Liver (tissue), 9 donors: Measurements from ENCODE around the gene EDA. TPM values are rescaled to one million over a fixed set of nuclear protein-coding genes. Genes with fewer than 3 reads are reported as not detected.

Source experiments
- DNase-seq: peaks from one replicate; pipeline ENCODE4 v3.0.0-alpha.2; 2017; ENCODE audit warnings: low spot score
- H3K27ac ChIP-seq, 2 donors: one replicate each; pipeline ENCODE4 v1.7.0; 2013; ENCODE audit warnings: inconsistent platforms in 2 of 2, low read length in 2 of 2, control low read depth in 1 of 2, low read depth in 1 of 2, mild to moderate bottlenecking in 1 of 2
- H3K27me3 ChIP-seq, 4 donors: one replicate each; pipeline versions ENCODE4 v1.6.1 to v1.7.0; 2013; ENCODE audit warnings: low read length in 3 of 4, inconsistent platforms in 1 of 4, mild to moderate bottlenecking in 1 of 4, moderate library complexity in 1 of 4; ENCODE audit not compliant: control insufficient read depth in 4 of 4, insufficient read depth in 4 of 4
- H3K36me3 ChIP-seq, 4 donors: one replicate each; pipeline versions ENCODE4 v1.6.1 to v1.7.0; 2013; ENCODE audit warnings: low read length in 3 of 4, mild to moderate bottlenecking in 3 of 4, low read depth in 1 of 4, moderate library complexity in 1 of 4; ENCODE audit not compliant: control insufficient read depth in 4 of 4, insufficient read depth in 3 of 4
- H3K4me1 ChIP-seq, 4 donors: one replicate each; pipeline versions ENCODE4 v1.6.1 to v1.7.0; 2013; ENCODE audit warnings: low read length in 3 of 4, mild to moderate bottlenecking in 3 of 4, moderate library complexity in 1 of 4; ENCODE audit not compliant: control insufficient read depth in 4 of 4, insufficient read depth in 4 of 4
- H3K4me3 ChIP-seq, 3 donors: one replicate each; pipeline versions ENCODE4 v1.6.1 to v1.7.0; 2013; ENCODE audit warnings: low read length in 3 of 3, control low read depth in 1 of 3, low read depth in 1 of 3, mild to moderate bottlenecking in 1 of 3
- H3K9ac ChIP-seq, 2 donors: one replicate each; pipeline ENCODE4 v1.7.0; 2013; ENCODE audit warnings: low read length in 2 of 2, mild to moderate bottlenecking in 2 of 2, moderate library complexity in 2 of 2, control low read depth in 1 of 2, low read depth in 1 of 2
- H3K9me3 ChIP-seq, 4 donors: one replicate each; pipeline versions ENCODE4 v1.6.1 to v1.7.0; 2013; ENCODE audit warnings: low read length in 3 of 4; ENCODE audit not compliant: control insufficient read depth in 4 of 4
- ATF3 ChIP-seq: IDR thresholded peaks from 2 replicates; pipeline ENCODE4 v1.6.1; 2016; ENCODE audit warnings: antibody characterized with exemption
- CTCF ChIP-seq: fragments of 150-350 bp; IDR thresholded peaks from 2 replicates; pipeline ENCODE4 v1.5.1; 2017; ENCODE audit warnings: improper control_type of control experiment, low read depth, low read length; ENCODE audit not compliant: missing input control
- EGR1 ChIP-seq, 2 donors: IDR thresholded peaks; 2 replicates each; pipeline ENCODE4 v1.6.1; 2016 to 2018; ENCODE audit warnings: antibody characterized with exemption in 2 of 2, low read depth in 2 of 2
- FOXA1 ChIP-seq: IDR thresholded peaks from 2 replicates; pipeline ENCODE4 v1.6.1; 2016; ENCODE audit warnings: antibody characterized with exemption
- FOXA2 ChIP-seq: IDR thresholded peaks from 2 replicates; pipeline ENCODE4 v1.6.1; 2016; ENCODE audit warnings: antibody characterized with exemption
- GABPA ChIP-seq, 2 donors: IDR thresholded peaks in 1 of 2; conservative IDR thresholded peaks in 1 of 2; 2 replicates each; pipeline ENCODE4 v1.6.1; 2016; ENCODE audit warnings: antibody characterized with exemption in 2 of 2, mild to moderate bottlenecking in 1 of 2, moderate library complexity in 1 of 2
- HNF4A ChIP-seq, 2 donors: conservative IDR thresholded peaks; 2 replicates each; pipeline ENCODE4 v1.6.1; 2016; ENCODE audit warnings: antibody characterized with exemption in 2 of 2, mild to moderate bottlenecking in 2 of 2
- HNF4G ChIP-seq: IDR thresholded peaks from 2 replicates; pipeline ENCODE4 v1.6.1; 2016; ENCODE audit warnings: antibody characterized with exemption
- JUND ChIP-seq, 2 donors: IDR thresholded peaks; 2 replicates each; pipeline ENCODE4 v1.6.1; 2016; ENCODE audit warnings: antibody characterized with exemption in 2 of 2
- MAX ChIP-seq: IDR thresholded peaks from 2 replicates; pipeline ENCODE4 v1.6.1; 2016; ENCODE audit warnings: antibody characterized with exemption
- NR2F2 ChIP-seq: IDR thresholded peaks from 2 replicates; pipeline ENCODE4 v1.6.1; 2016; ENCODE audit warnings: antibody characterized with exemption
- RAD21 ChIP-seq, 2 donors: IDR thresholded peaks; 2 replicates each; pipeline ENCODE4 v1.6.1; 2016; ENCODE audit warnings: antibody characterized with exemption in 2 of 2, mild to moderate bottlenecking in 2 of 2
- REST ChIP-seq: IDR thresholded peaks from 2 replicates; pipeline ENCODE4 v1.6.1; 2016; ENCODE audit warnings: antibody characterized with exemption, mild to moderate bottlenecking
- RXRA ChIP-seq, 2 donors: IDR thresholded peaks; 2 replicates each; pipeline ENCODE4 v1.6.1; 2017 to 2018; ENCODE audit warnings: antibody characterized with exemption in 2 of 2, mild to moderate bottlenecking in 1 of 2
- SP1 ChIP-seq: IDR thresholded peaks from 2 replicates; pipeline ENCODE4 v1.6.1; 2018; ENCODE audit warnings: antibody characterized with exemption, mild to moderate bottlenecking
- TAF1 ChIP-seq: conservative IDR thresholded peaks from 2 replicates; pipeline ENCODE4 v1.6.1; 2016; ENCODE audit warnings: antibody characterized with exemption, mild to moderate bottlenecking
- YY1 ChIP-seq: IDR thresholded peaks from 2 replicates; pipeline ENCODE4 v1.6.1; 2016; ENCODE audit warnings: antibody characterized with exemption, mild to moderate bottlenecking
- ZBTB33 ChIP-seq: IDR thresholded peaks from 2 replicates; pipeline ENCODE4 v1.6.1; 2016; ENCODE audit warnings: antibody characterized with exemption
- WGBS: extraction: QIAGEN DNeasy Blood & Tissue Kit; methylation state at CpG from one replicate; pipeline ENCODE4 v1.1.7; 2013; 5-methylcytosine and 5-hydroxymethylcytosine counted together
- polyA plus RNA-seq, 2 donors: library from polyadenylated mRNA; stranded (reverse) in 1 of 2; unstranded in 1 of 2; fragments of 200-250 nt in 1 of 2; fragments of >200 nt in 1 of 2; fragmentation: Nextera tagmentation in 1 of 2; extraction: Ambion mirVana in 1 of 2; gene quantifications; one replicate each; pipeline versions ENCODE4 v1.2.1 to v1.2.3, GENCODE V29; 2013 to 2015
- total RNA-seq, 2 donors: library from RNA; depleted of rRNA; stranded (reverse); fragments of >200 nt; gene quantifications; one replicate each; pipeline ENCODE4 v1.2.3, GENCODE V29; 2014
- donor health status: healthy.
- donor health status: healthy.
- donor health status: healthy.
- donor health status: healthy.
- donor health status: healthy.

EDA gene
- total and polyA plus RNA-seq, 4 donors = 0.39 to 2.6 (median 1.5) TPM

- TF ChIP-seq REST = no peak
- TF ChIP-seq MAX = no peak
- no peak for TF ChIP-seq RAD21 (IDR thresholded peaks at IDR 0.05)
- TF ChIP-seq FOXA2 = no peak
- TF ChIP-seq NR2F2 = no peak
- no peak for TF ChIP-seq JUND (IDR thresholded peaks at IDR 0.05)
- no peak for TF ChIP-seq EGR1 (IDR thresholded peaks at IDR 0.05; ENCODE audit: low read depth in 2 of 2)
- TF ChIP-seq SP1 = no peak
Measured at GRCh38 chrX:69813677-69814076, 197.8 kb downstream of the EDA start (continued).

- Histone ChIP-seq H3K36me3 (no peaks in the 10 kb centered on the region), H3K27me3 (no peaks in the 10 kb centered on the region), H3K4me1 (no peaks in the 10 kb centered on the region), H3K4me3 (no peak overlapping the region), H3K9me3 (no peaks in the 10 kb centered on the region), H3K9ac (no peak overlapping the region), H3K27ac (no peak overlapping the region)
- no peak for DNase-seq
- no peak for TF ChIP-seq NR2F2
- 84% methylated on average over 4 of the region's 4 CpGs for WGBS
Measured at GRCh38 chrX:69815063-69815462, 199.2 kb downstream of the EDA start.

- Histone ChIP-seq H3K27ac (no peak overlapping the region), H3K4me1 (no peaks in the 10 kb centered on the region), H3K4me3 (no peak overlapping the region), H3K27me3 (no peaks in the 10 kb centered on the region), H3K9ac (no peak overlapping the region), H3K9me3 (no peaks in the 10 kb centered on the region), H3K36me3 (no peaks in the 10 kb centered on the region)
- no peak for DNase-seq
- WGBS = 90% methylated on average over 4 of the region's 4 CpGs
- TF ChIP-seq EGR1 (IDR thresholded peaks at IDR 0.05; ENCODE audit: low read depth in 2 of 2) = no peak
- no peak for TF ChIP-seq ZBTB33
- no peak for TF ChIP-seq RXRA (IDR thresholded peaks at IDR 0.05)
- no peak for TF ChIP-seq FOXA1
- TF ChIP-seq MAX = no peak
- no peak for TF ChIP-seq ATF3
- TF ChIP-seq TAF1 = no peak
- TF ChIP-seq JUND (IDR thresholded peaks at IDR 0.05) = no peak
- no peak for TF ChIP-seq SP1
- TF ChIP-seq CTCF = no peak
- no peak for TF ChIP-seq RAD21 (IDR thresholded peaks at IDR 0.05)
- TF ChIP-seq GABPA (IDR thresholded peaks at IDR 0.05 in 1 of 2, conservative IDR thresholded peaks at IDR 0.05 in 1 of 2) = no peak
- no peak for TF ChIP-seq FOXA2
- TF ChIP-seq HNF4G = no peak
- no peak for TF ChIP-seq HNF4A (conservative IDR thresholded peaks at IDR 0.05)
- no peak for TF ChIP-seq YY1
- TF ChIP-seq REST = no peak
- no peak for TF ChIP-seq NR2F2
Measured at GRCh38 chrX:69815519-69815918, 199.6 kb downstream of the EDA start.
